Lung microvascular endothelial cell (primary cell): ENCODE data around the gene FOXP2. TPM values are rescaled to one million over a fixed set of nuclear protein-coding genes. Genes with fewer than 3 reads are reported as not detected.
A peak's percentile ranks its signal among the peaks of the same experiment; 100 is the strongest.

Experiments used
- DNase-seq, 2 donors: peaks; one replicate each; pipeline versions ENCODE4 v3.0.0 to v3.0.0-alpha.2; 2010; ENCODE audit warnings: low read depth in 2 of 2
- total RNA-seq: library from RNA; depleted of rRNA; stranded (reverse); fragments of >200 nt; gene quantifications from 2 replicates; pipeline ENCODE4 v1.2.1, GENCODE V29; 2014

Gene FOXP2
- total RNA-seq, 1 donor from 2014 or later = 13.7 TPM

- DNase-seq = no peak
Observed at GRCh38 chr7:114711241-114711640, 296.6 kb downstream of the FOXP2 start.

- DNase-seq = no peak
Observed at GRCh38 chr7:114715907-114716306, 301.3 kb downstream of the FOXP2 start.

GRCh38 chr7:114718861-114719260 is 304.2 kb downstream of the FOXP2 start:
- no peak for DNase-seq

GRCh38 chr7:114720725-114721124 is 306.1 kb downstream of the FOXP2 start:
- no peak for DNase-seq

- no peak for DNase-seq
Observed at GRCh38 chr7:114722562-114722961, 307.9 kb downstream of the FOXP2 start.

GRCh38 chr7:114723308-114723707 is 308.7 kb downstream of the FOXP2 start:
- DNase-seq = no peak

- DNase-seq = peak in 1 of 2 donors; percentile 23
Observed at GRCh38 chr7:114740095-114740494, 325.5 kb downstream of the FOXP2 start.

DNA sequence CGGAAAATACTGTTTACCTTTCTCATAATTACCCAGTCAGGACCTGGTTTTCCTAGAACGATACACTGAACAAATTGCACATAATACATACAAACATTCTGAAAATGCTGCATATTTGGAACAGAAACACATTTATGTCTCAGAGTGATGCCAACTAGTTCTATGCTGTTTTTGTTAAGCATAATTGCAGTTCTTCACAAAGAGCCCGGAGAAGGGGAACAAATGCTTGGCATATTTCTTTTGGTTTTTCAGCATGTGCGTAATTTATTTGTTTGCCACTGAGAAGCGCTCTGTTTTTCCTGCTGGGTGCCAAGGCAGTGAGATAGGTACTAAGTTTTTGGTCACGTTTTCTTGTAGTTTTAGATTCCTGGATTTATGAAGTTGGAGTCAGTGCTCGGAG is 326.3 kb downstream of the FOXP2 start:
- DNase-seq = no peak

DNA sequence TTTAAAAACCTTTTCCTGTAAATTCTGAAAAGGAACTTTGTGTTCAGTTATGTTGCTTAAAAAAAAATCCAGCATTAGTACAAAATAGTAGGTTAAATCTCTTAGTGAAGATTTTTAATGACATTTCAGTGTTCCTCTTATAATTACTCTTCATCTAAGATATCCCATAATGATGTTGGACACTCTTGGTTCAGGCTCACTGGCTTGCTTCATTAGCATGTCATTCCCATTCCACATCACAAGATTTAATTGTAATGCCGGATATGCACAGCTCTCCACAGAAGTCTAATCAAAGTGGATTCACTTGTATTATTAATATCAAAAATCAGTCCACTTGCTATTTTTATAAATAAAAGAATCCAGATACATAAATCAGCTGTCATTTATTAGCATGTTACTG is 327.3 kb downstream of the FOXP2 start:
- DNase-seq = no peak
